Left ventricle myocardium inferior (tissue), 1 donor: ENCODE measurements around the gene C11orf21. TPM values are rescaled to one million over a fixed set of nuclear protein-coding genes. Genes with fewer than 3 reads are reported as not detected.

Experiments
- DNase-seq: peaks from one replicate; pipeline ENCODE4 v3.0.0-alpha.2; 2020
- H3K27ac ChIP-seq: fragments of 200-600 bp; replicated peaks from 2 replicates; pipeline ENCODE4 v1.8.0; 2021
- H3K27me3 ChIP-seq: fragments of 200-600 bp; 2 replicates; pipeline ENCODE4 v1.8.0; 2021; ENCODE audit warnings: low read depth
- H3K36me3 ChIP-seq: fragments of 200-600 bp; 2 replicates; pipeline ENCODE4 v1.8.0; 2021
- H3K4me1 ChIP-seq: fragments of 200-600 bp; 2 replicates; pipeline ENCODE4 v1.8.0; 2021
- H3K4me3 ChIP-seq: fragments of 200-600 bp; 2 replicates; pipeline ENCODE4 v1.8.0; 2021; ENCODE audit warnings: mild to moderate bottlenecking, moderate library complexity
- H3K9me3 ChIP-seq: fragments of 200-600 bp; replicated peaks from 2 replicates; pipeline ENCODE4 v1.8.0; 2021
- intact Hi-C: fragments of 100-400 bp; cut with micrococcal nuclease; formaldehyde crosslinking; loops from one replicate; pipeline ENCODE4 v1.11.0; 2022
- total RNA-seq: library from RNA; stranded (reverse); fragmentation: NEBNext Ultra II Directional; extraction: Animal tissue kit (Norgen Biotek cat#: 25700); gene quantifications from one replicate; pipeline ENCODE4 v1.2.1, GENCODE V29; 2021
- TF ChIP-seq, protein P1 (sequence below): fragments of 200-600 bp; IDR thresholded peaks from 2 replicates; pipeline ENCODE4 v1.8.0; 2021; ENCODE audit warnings: antibody characterized with exemption, mild to moderate bottlenecking, borderline replicate concordance
- donor health status: DM: no; HTN: yes; CAD: no; lungs with severe emphysema.

The C11orf21 gene
- total RNA-seq, 1 donor from 2014 or later, result 36.0 TPM

DNA sequence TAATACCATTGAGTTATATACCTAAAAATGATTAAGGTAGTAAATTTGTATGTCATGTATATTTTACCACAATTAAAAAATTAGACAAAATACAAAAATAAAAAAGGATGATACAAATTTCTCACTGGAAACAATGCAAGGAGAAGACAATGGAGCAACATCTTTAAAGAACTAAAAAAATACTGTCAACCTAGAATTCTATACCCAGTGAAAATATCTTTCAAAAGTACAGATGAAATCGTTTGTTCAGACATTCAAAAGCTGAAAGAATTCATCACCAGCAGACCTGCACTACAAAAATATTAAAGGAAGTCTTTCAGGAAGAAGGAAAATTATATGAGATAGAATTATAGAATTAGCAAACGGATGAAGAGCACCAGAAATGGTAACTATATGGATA lies 21.5 kb downstream of the C11orf21 start:
- Histone ChIP-seq H3K27me3 (peaks cover 17% of the 10 kb centered on the region), H3K36me3 (no peaks in the 10 kb centered on the region), H3K9me3 (peaks cover 39% of the 10 kb centered on the region), H3K27ac (no peak overlapping the region), H3K4me1 (no peaks in the 10 kb centered on the region), H3K4me3 (no peak overlapping the region)
- TF ChIP-seq, protein P1, sequence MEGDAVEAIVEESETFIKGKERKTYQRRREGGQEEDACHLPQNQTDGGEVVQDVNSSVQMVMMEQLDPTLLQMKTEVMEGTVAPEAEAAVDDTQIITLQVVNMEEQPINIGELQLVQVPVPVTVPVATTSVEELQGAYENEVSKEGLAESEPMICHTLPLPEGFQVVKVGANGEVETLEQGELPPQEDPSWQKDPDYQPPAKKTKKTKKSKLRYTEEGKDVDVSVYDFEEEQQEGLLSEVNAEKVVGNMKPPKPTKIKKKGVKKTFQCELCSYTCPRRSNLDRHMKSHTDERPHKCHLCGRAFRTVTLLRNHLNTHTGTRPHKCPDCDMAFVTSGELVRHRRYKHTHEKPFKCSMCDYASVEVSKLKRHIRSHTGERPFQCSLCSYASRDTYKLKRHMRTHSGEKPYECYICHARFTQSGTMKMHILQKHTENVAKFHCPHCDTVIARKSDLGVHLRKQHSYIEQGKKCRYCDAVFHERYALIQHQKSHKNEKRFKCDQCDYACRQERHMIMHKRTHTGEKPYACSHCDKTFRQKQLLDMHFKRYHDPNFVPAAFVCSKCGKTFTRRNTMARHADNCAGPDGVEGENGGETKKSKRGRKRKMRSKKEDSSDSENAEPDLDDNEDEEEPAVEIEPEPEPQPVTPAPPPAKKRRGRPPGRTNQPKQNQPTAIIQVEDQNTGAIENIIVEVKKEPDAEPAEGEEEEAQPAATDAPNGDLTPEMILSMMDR, result no peak
- DNase-seq, result no peak
- intact Hi-C loops, result no loop called here

DNA sequence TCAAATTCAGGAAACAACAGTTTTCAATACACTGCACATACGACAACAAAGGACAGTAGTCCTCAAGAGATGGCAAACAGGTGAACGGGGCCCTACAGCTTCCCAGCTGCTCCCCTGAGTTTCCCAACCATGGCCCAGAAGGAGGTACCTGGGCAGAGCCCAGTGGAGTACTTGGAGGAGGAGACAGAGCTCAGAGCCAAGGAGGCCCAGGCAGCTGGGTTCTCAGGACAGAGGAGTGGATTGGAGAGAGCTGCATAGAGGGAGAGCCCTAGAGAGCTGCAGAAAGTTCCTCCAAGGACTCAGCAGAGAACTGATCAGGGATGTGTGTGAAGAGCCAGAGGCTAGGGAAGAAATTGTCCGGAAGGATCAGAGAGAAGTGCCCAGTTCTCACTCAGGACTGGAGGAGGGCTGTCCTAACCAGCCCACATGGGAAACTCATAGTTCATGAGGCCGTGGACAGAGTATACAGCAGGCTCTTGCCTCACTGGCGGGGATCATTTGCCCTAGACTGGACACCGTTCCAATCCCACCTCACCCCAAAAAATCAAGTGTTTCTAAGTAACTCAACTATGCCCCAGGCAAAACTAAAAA lies 23.7 kb downstream of the C11orf21 start:
- no peak for DNase-seq
- Histone ChIP-seq H3K27ac (no peak overlapping the region), H3K27me3 (peaks cover 28% of the 10 kb centered on the region), H3K9me3 (peaks cover 36% of the 10 kb centered on the region), H3K36me3 (no peaks in the 10 kb centered on the region), H3K4me1 (no peaks in the 10 kb centered on the region), H3K4me3 (no peak overlapping the region)
- intact Hi-C loops, result no loop called here
- TF ChIP-seq, protein P1, result no peak

- H3K27me3 ChIP-seq, result peaks cover 38% of the 10 kb centered on the region
- TF ChIP-seq, protein P1, result no peak
- no peak for DNase-seq
- H3K36me3 ChIP-seq, result no peaks in the 10 kb centered on the region
- intact Hi-C loops, result no loop called here
- H3K4me3 ChIP-seq, result no peak overlapping the region
- H3K4me1 ChIP-seq, result no peaks in the 10 kb centered on the region
- no peak overlapping the region for H3K27ac ChIP-seq
- H3K9me3 ChIP-seq, result peaks cover 25% of the 10 kb centered on the region
Measured at GRCh38 chr11:2277008-2277346, 24.7 kb downstream of the C11orf21 start.

DNA sequence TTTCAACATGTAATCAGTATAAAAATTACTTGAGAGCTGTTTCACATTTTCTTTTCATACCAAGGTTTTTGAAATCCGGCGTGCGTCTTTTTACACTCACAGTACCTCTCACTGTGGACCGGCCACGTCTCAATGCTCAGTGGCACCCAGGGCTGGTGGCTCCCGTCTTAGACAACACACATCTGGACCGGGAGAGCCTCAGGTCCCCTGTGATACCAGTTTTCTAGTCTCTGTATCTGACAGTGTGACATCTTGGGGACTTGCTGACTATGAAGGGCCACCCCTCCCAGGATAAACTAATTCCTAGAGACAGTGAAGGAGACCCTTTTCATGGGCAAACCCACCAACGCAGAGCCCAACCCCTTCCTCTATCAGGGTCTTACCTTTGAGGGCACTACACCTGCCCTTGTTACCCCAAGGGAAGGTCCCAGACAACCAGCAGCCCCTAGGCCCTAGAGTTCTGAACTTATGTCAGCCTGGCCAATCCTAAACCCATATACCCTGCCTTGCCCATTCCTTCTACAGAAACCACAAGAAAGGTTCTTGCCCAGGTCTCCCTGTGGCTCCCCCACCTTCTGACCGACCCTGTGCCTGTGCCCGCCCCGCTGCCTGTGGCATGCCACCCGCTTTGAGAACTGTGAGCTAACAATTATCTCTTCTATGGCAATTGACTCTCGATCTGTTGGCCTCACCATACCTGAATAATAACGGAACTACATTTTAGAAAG lies 25.3 kb downstream of the C11orf21 start:
- Histone ChIP-seq H3K4me3 (no peak overlapping the region), H3K27me3 (peaks cover 43% of the 10 kb centered on the region), H3K36me3 (no peaks in the 10 kb centered on the region), H3K27ac (no peak overlapping the region), H3K9me3 (peaks cover 21% of the 10 kb centered on the region), H3K4me1 (no peaks in the 10 kb centered on the region)
- no peak for DNase-seq
- intact Hi-C loops, result no loop called here
- TF ChIP-seq, protein P1, result no peak

- no peak for DNase-seq
- peaks cover 52% of the 10 kb centered on the region for H3K27me3 ChIP-seq
Measured at GRCh38 chr11:2275334-2276279, 26.1 kb downstream of the C11orf21 start.

More at GRCh38 chr11:2275334-2276279, 26.1 kb downstream of the C11orf21 start:
- TF ChIP-seq, protein P1, result no peak
- Histone ChIP-seq H3K36me3 (no peaks in the 10 kb centered on the region), H3K9me3 (peaks cover 13% of the 10 kb centered on the region), H3K27ac (no peak overlapping the region), H3K4me1 (peaks cover 6% of the 10 kb centered on the region), H3K4me3 (no peak overlapping the region)
- intact Hi-C loops, result no loop called here
